Measurements from ENCODE around the gene GPR107. TPM values are rescaled to one million over a fixed set of nuclear protein-coding genes. Genes with fewer than 3 reads are reported as not detected.

Gene GPR107
- total and polyA plus RNA-seq, 2 of the 8 experiments (the other 6 are each of a cell fraction or from before 2014, with no cell fraction given) = 19.3 to 30.7 TPM

DNA sequence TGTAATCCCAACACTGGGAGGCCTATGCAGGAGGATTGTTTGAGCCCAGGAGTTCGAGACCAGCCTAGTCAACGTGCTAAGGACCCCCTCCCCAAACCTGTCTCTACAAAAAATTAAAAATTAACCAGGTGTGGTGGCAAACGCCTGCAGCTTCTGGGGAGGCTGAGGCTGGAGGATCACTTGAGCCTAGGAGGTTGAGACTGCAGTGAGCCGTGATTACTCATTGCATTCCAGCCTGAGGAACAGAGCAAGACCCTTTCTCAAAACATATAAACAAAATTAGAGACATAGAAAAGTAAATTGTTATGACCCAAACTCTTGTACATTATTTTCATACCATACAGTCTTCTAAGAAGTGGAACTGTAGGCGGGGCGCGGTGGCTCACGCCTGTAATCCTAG lies 1.1 kb downstream of the GPR107 start (continued):
- TF ChIP-seq CBX5 (IDR thresholded peaks at IDR 0.05; ENCODE audit: low read depth, low read length) (no peak), TCF12 (IDR thresholded peaks at IDR 0.05; ENCODE audit: low read depth, low read length) (no peak), HDAC2 (IDR thresholded peaks at IDR 0.05; ENCODE audit: borderline replicate concordance in 1 of 2, low read depth in 2 of 2, low read length in 2 of 2) (no peak), YY1 (IDR thresholded peaks at IDR 0.05; ENCODE audit: low read depth, low read length) (no peak), CBX8 (IDR thresholded peaks at IDR 0.05; ENCODE audit: borderline replicate concordance, low read depth, low read length) (no peak)
